GM12864 (cell line): ENCODE data around the gene PPP1R1A.

ENCODE experiments used
- DNase-seq: peaks from one replicate; pipeline ENCODE4 v3.0.0-alpha.2; 2011; ENCODE audit warnings: low read depth
- H3K4me3 ChIP-seq: 2 replicates; pipeline ENCODE4 v1.5.1; 2011; ENCODE audit warnings: mild to moderate bottlenecking, low read depth, low read length, control low read depth
- CTCF ChIP-seq: IDR thresholded peaks from 2 replicates; pipeline ENCODE4 v1.5.1; 2011; ENCODE audit warnings: low read depth, mild to moderate bottlenecking, moderate library complexity, low read length, control low read depth, inconsistent platforms; ENCODE audit errors: missing control alignments

Gene PPP1R1A

DNA sequence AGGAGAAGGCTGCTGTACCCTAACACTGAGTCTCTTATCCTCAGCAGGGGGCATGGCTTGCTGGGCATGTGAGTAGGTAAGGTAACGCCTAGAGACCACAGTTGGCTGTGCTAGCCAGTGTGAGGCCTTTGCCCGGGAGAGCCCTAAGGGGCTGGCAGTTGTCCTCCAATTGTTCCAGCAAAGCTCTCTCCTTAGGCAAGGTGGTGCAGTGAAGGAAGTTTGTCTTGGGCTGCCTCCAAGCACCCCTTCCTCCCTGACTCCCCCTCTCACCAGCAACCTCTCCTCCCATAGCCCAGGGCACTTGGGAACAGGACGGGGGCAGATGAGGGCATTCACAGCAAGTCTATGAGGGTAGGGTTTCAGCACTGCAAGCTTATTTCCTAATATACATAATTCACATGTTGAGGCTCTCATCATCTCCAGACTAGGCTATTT is 23.3 kb upstream of the PPP1R1A start:
- no peak overlapping the region for H3K4me3 ChIP-seq
- TF ChIP-seq CTCF = no peak
- no peak for DNase-seq

- no peak for DNase-seq
- H3K4me3 ChIP-seq = no peak overlapping the region
- TF ChIP-seq CTCF = no peak
These were observed 20.3 kb upstream of the PPP1R1A start for GRCh38 chr12:54608769-54609168.

DNA sequence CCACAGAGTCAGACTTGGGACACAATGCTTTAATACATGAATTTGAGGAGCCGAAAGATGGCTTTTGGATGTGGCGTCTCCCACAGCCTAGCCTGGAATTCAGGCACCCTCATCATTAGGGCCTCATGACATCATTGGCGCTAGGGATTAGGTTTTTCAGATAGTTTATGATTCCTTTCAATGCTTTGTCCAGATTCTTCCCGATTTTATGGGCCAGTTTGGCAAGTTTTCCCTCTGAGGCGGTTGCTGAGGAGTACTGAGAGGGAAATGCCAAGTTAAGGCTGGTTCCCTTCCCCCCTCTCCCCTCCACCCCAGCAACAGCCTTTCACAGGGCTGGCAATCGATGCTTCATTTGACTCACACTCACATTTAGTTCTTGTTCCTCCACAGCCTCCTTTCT is 19.7 kb upstream of the PPP1R1A start:
- TF ChIP-seq CTCF = no peak
- no peak for DNase-seq
- H3K4me3 ChIP-seq = no peak overlapping the region

- TF ChIP-seq CTCF = no peak
- DNase-seq = no peak
These were observed 18.1 kb upstream of the PPP1R1A start for GRCh38 chr12:54606556-54606955.

GRCh38 chr12:54605138-54605970 is 16.9 kb upstream of the PPP1R1A start:
- no peak overlapping the region for H3K4me3 ChIP-seq
- TF ChIP-seq CTCF = no peak
- no peak for DNase-seq

More at GRCh38 chr12:54606556-54606955, 18.1 kb upstream of the PPP1R1A start:
- H3K4me3 ChIP-seq = no peak overlapping the region

- TF ChIP-seq CTCF = no peak
- DNase-seq = no peak
- no peak overlapping the region for H3K4me3 ChIP-seq
These were observed 16.0 kb upstream of the PPP1R1A start for GRCh38 chr12:54604436-54604835.

GRCh38 chr12:54603872-54604271 is 15.4 kb upstream of the PPP1R1A start:
- no peak overlapping the region for H3K4me3 ChIP-seq
- DNase-seq = no peak
- no peak for TF ChIP-seq CTCF
